ENCODE data around the gene FBN1. TPM values are rescaled to one million over a fixed set of nuclear protein-coding genes. Genes with fewer than 3 reads are reported as not detected.

FBN1 gene
- total RNA-seq, 2 experiments from 2014 or later: 0.56 to 0.59 TPM

- no peaks in the 10 kb centered on the region for H3K9me3 Mint-ChIP-seq (ENCODE audit: low read depth)
- DNase-seq (no peak), ATAC-seq (no peak)
- peaks cover 1% of the 10 kb centered on the region for H3K27me3 Mint-ChIP-seq
- H3K36me3 Mint-ChIP-seq (ENCODE audit: low read depth): no peaks in the 10 kb centered on the region
- intact Hi-C loops (cut with DNase I, micrococcal nuclease): no loop called here
- CTCF ChIA-PET: no interaction called here
- no peaks in the 10 kb centered on the region for H3K4me1 Mint-ChIP-seq
- POLR2A ChIA-PET: no interaction called here
- no peak overlapping the region for H3K4me3 Mint-ChIP-seq
- H3K27ac Mint-ChIP-seq: no peak overlapping the region
Measured at GRCh38 chr15:48574187-48574586, 71.3 kb downstream of the FBN1 start.

GRCh38 chr15:48573780-48574179 lies 71.7 kb downstream of the FBN1 start:
- Mint-ChIP-seq H3K4me3 (no peak overlapping the region), H3K27me3 (peaks cover 1% of the 10 kb centered on the region), H3K27ac (no peak overlapping the region), H3K9me3 (ENCODE audit: low read depth) (no peaks in the 10 kb centered on the region), H3K36me3 (ENCODE audit: low read depth) (no peaks in the 10 kb centered on the region), H3K4me1 (no peaks in the 10 kb centered on the region)
- DNase-seq (no peak), ATAC-seq (no peak)
- intact Hi-C loops (cut with DNase I, micrococcal nuclease): no loop called here
- ChIA-PET CTCF (no interaction called here), POLR2A (no interaction called here)

- ChIA-PET CTCF (no interaction called here), POLR2A (no interaction called here)
- H3K4me3 Mint-ChIP-seq: no peak overlapping the region
- H3K27ac Mint-ChIP-seq: no peak overlapping the region
- peaks cover 1% of the 10 kb centered on the region for H3K27me3 Mint-ChIP-seq
- no peaks in the 10 kb centered on the region for H3K36me3 Mint-ChIP-seq (ENCODE audit: low read depth)
- ATAC-seq (no peak), DNase-seq (no peak)
- intact Hi-C loops (cut with DNase I, micrococcal nuclease): no loop called here
- no peaks in the 10 kb centered on the region for H3K9me3 Mint-ChIP-seq (ENCODE audit: low read depth)
- no peaks in the 10 kb centered on the region for H3K4me1 Mint-ChIP-seq
Measured at GRCh38 chr15:48572823-48573222, 72.7 kb downstream of the FBN1 start.

- DNase-seq: no peak
- H3K27ac Mint-ChIP-seq: no peak overlapping the region
- H3K4me3 Mint-ChIP-seq: no peak overlapping the region
- H3K9me3 Mint-ChIP-seq (ENCODE audit: low read depth): no peaks in the 10 kb centered on the region
- intact Hi-C loops (cut with DNase I, micrococcal nuclease): no loop called here
- ChIA-PET CTCF (no interaction called here), POLR2A (no interaction called here)
- no peak for ATAC-seq
- peaks cover 1% of the 10 kb centered on the region for H3K27me3 Mint-ChIP-seq
- H3K4me1 Mint-ChIP-seq: no peaks in the 10 kb centered on the region
- H3K36me3 Mint-ChIP-seq (ENCODE audit: low read depth): no peaks in the 10 kb centered on the region
Measured at GRCh38 chr15:48571510-48571909, 74.0 kb downstream of the FBN1 start.

- no peak overlapping the region for H3K4me3 Mint-ChIP-seq
- H3K27me3 Mint-ChIP-seq: peaks cover 1% of the 10 kb centered on the region
- no peaks in the 10 kb centered on the region for H3K36me3 Mint-ChIP-seq (ENCODE audit: low read depth)
- CTCF ChIA-PET: no interaction called here
- H3K4me1 Mint-ChIP-seq: no peaks in the 10 kb centered on the region
- ATAC-seq: no peak
- no peak overlapping the region for H3K27ac Mint-ChIP-seq
- POLR2A ChIA-PET: no interaction called here
- intact Hi-C loops (cut with DNase I, micrococcal nuclease): no loop called here
- no peaks in the 10 kb centered on the region for H3K9me3 Mint-ChIP-seq (ENCODE audit: low read depth)
- DNase-seq: no peak
Measured at GRCh38 chr15:48570822-48571221, 74.7 kb downstream of the FBN1 start.

GRCh38 chr15:48569591-48570302 lies 75.8 kb downstream of the FBN1 start:
- no peaks in the 10 kb centered on the region for H3K9me3 Mint-ChIP-seq (ENCODE audit: low read depth)
- no peak for ATAC-seq
- H3K27ac Mint-ChIP-seq: no peak overlapping the region
- H3K27me3 Mint-ChIP-seq: peaks cover 2% of the 10 kb centered on the region
- no peaks in the 10 kb centered on the region for H3K4me1 Mint-ChIP-seq
- ChIA-PET POLR2A (interaction anchor here (0.7 kb wide), 1 partner anchor 423 kb away, joined by 9 read pairs; no protein-coding TSS in a partner anchor), CTCF (no interaction called here)
- H3K4me3 Mint-ChIP-seq: no peak overlapping the region
- H3K36me3 Mint-ChIP-seq (ENCODE audit: low read depth): no peaks in the 10 kb centered on the region
- intact Hi-C loops (cut with DNase I, micrococcal nuclease): no loop called here
- DNase-seq: no peak

- no peak overlapping the region for H3K4me3 Mint-ChIP-seq
- DNase-seq: no peak
- no peak overlapping the region for H3K27ac Mint-ChIP-seq
- no peaks in the 10 kb centered on the region for H3K36me3 Mint-ChIP-seq (ENCODE audit: low read depth)
- intact Hi-C loops (cut with DNase I, micrococcal nuclease): no loop called here
- H3K4me1 Mint-ChIP-seq: no peaks in the 10 kb centered on the region
- POLR2A ChIA-PET: no interaction called here
- H3K27me3 Mint-ChIP-seq: peaks cover 3% of the 10 kb centered on the region
- H3K9me3 Mint-ChIP-seq (ENCODE audit: low read depth): no peaks in the 10 kb centered on the region
- no peak for ATAC-seq
- CTCF ChIA-PET: interaction anchor here (1.0 kb wide), 1 partner anchor 88 kb away, joined by 3 read pairs; no protein-coding TSS in a partner anchor
Measured at GRCh38 chr15:48566668-48567067, 78.8 kb downstream of the FBN1 start.

- peaks cover 5% of the 10 kb centered on the region for H3K27me3 Mint-ChIP-seq
- DNase-seq: no peak
- no peaks in the 10 kb centered on the region for H3K4me1 Mint-ChIP-seq
- no peaks in the 10 kb centered on the region for H3K9me3 Mint-ChIP-seq (ENCODE audit: low read depth)
- intact Hi-C loops (cut with DNase I, micrococcal nuclease): no loop called here
- H3K36me3 Mint-ChIP-seq (ENCODE audit: low read depth): no peaks in the 10 kb centered on the region
- ChIA-PET CTCF (interaction anchor here (0.5 to 0.7 kb wide), 2 partner anchors 23 to 35 kb away, joined by 3 read pairs; no protein-coding TSS in a partner anchor), POLR2A (no interaction called here)
- ATAC-seq: no peak
- no peak overlapping the region for H3K4me3 Mint-ChIP-seq
- H3K27ac Mint-ChIP-seq: no peak overlapping the region
Measured at GRCh38 chr15:48565560-48566482, 79.7 kb downstream of the FBN1 start.

GRCh38 chr15:48564690-48565089 lies 80.8 kb downstream of the FBN1 start:
- H3K4me3 Mint-ChIP-seq: no peak overlapping the region
- no peak for ATAC-seq

GRCh38 chr15:48563934-48564333 lies 81.6 kb downstream of the FBN1 start:
- DNase-seq (no peak), ATAC-seq (no peak)
- H3K27me3 Mint-ChIP-seq: peaks cover 5% of the 10 kb centered on the region
- no peak overlapping the region for H3K27ac Mint-ChIP-seq
- H3K4me3 Mint-ChIP-seq: no peak overlapping the region
- no peaks in the 10 kb centered on the region for H3K4me1 Mint-ChIP-seq
- no peaks in the 10 kb centered on the region for H3K36me3 Mint-ChIP-seq (ENCODE audit: low read depth)
- ChIA-PET CTCF (no interaction called here), POLR2A (no interaction called here)
- H3K9me3 Mint-ChIP-seq (ENCODE audit: low read depth): no peaks in the 10 kb centered on the region
- intact Hi-C loops (cut with DNase I, micrococcal nuclease): no loop called here

More at GRCh38 chr15:48564690-48565089, 80.8 kb downstream of the FBN1 start:
- H3K4me1 Mint-ChIP-seq: no peaks in the 10 kb centered on the region
- intact Hi-C loops (cut with DNase I, micrococcal nuclease): no loop called here
- H3K36me3 Mint-ChIP-seq (ENCODE audit: low read depth): no peaks in the 10 kb centered on the region
- ChIA-PET POLR2A (no interaction called here), CTCF (interaction anchor here (0.7 kb wide), 1 partner anchor 24 kb away, joined by 3 read pairs; no protein-coding TSS in a partner anchor)
- H3K27me3 Mint-ChIP-seq: peaks cover 5% of the 10 kb centered on the region
- DNase-seq: no peak
- no peak overlapping the region for H3K27ac Mint-ChIP-seq
- no peaks in the 10 kb centered on the region for H3K9me3 Mint-ChIP-seq (ENCODE audit: low read depth)

GRCh38 chr15:48560321-48561051 lies 85.0 kb downstream of the FBN1 start:
- no peak overlapping the region for H3K27ac Mint-ChIP-seq

More at GRCh38 chr15:48560321-48561051, 85.0 kb downstream of the FBN1 start:
- CTCF ChIA-PET: no interaction called here
- DNase-seq (no peak), ATAC-seq (no peak)
- no peak overlapping the region for H3K4me3 Mint-ChIP-seq
- H3K36me3 Mint-ChIP-seq (ENCODE audit: low read depth): no peaks in the 10 kb centered on the region
- H3K27me3 Mint-ChIP-seq: peaks cover 3% of the 10 kb centered on the region
- no peaks in the 10 kb centered on the region for H3K4me1 Mint-ChIP-seq
- H3K9me3 Mint-ChIP-seq (ENCODE audit: low read depth): no peaks in the 10 kb centered on the region
- POLR2A ChIA-PET: no interaction called here
- intact Hi-C loops (cut with DNase I, micrococcal nuclease): no loop called here

All from activated CD4-positive, alpha-beta T cell treated with anti-CD3 and anti-CD28 coated beads for 36 hours (primary cell).